NCI-H2196 (cell line): ENCODE data around the gene DUSP22.
"Not testable (repeated sequence)": the region's sequence is repeated elsewhere in the genome, so short reads cannot be mapped to it uniquely, and the experiment has no call there.

ENCODE experiments used
- DNase-seq: peaks from one replicate; lab custom pipeline; 2025; ENCODE audit not compliant: unreplicated experiment; lab: John Stamatoyannopoulos, UW

Gene DUSP22

GRCh38 chr6:279341-280029, 12.8 kb upstream of the DUSP22 start:
- DNase-seq: no peak

GRCh38 chr6:280775-281468, 11.4 kb upstream of the DUSP22 start:
- no peak for DNase-seq

- DNase-seq: no peak
Measured at GRCh38 chr6:281469-282103, 10.7 kb upstream of the DUSP22 start.

GRCh38 chr6:282177-282866, 10.0 kb upstream of the DUSP22 start:
- DNase-seq: no peak

GRCh38 chr6:282867-283416, 9.3 kb upstream of the DUSP22 start:
- no peak for DNase-seq

- DNase-seq: no peak
Measured at GRCh38 chr6:284486-284885, 7.8 kb upstream of the DUSP22 start.

GRCh38 chr6:285030-285771, 7.1 kb upstream of the DUSP22 start:
- no peak for DNase-seq

- not testable (repeated sequence) for DNase-seq
Measured at GRCh38 chr6:285902-286301, 6.4 kb upstream of the DUSP22 start.

GRCh38 chr6:286681-287488, 5.4 kb upstream of the DUSP22 start:
- no peak for DNase-seq

GRCh38 chr6:287489-287860, 4.8 kb upstream of the DUSP22 start:
- DNase-seq: no peak

GRCh38 chr6:288866-289265, 3.4 kb upstream of the DUSP22 start:
- DNase-seq: no peak

GRCh38 chr6:290111-290922, 2.0 kb upstream of the DUSP22 start:
- DNase-seq: no peak

- no peak for DNase-seq
Measured at GRCh38 chr6:291204-291696, 1.0 kb upstream of the DUSP22 start.

- no peak for DNase-seq
Measured at GRCh38 chr6:292506-293192, 362 bp downstream of the DUSP22 start.

- no peak for DNase-seq
Measured at GRCh38 chr6:293193-294174, 1.2 kb downstream of the DUSP22 start.

GRCh38 chr6:294656-295565, 2.6 kb downstream of the DUSP22 start:
- no peak for DNase-seq
